Measurements from ENCODE around the gene EDEM2. TPM values are rescaled to one million over a fixed set of nuclear protein-coding genes. Genes with fewer than 3 reads are reported as not detected.
"Not testable (repeated sequence)": the region's sequence is repeated elsewhere in the genome, so short reads cannot be mapped to it uniquely, and the experiment has no call there.

EDEM2 gene
- polyA plus RNA-seq, 1 donor (not counting 4 experiments of a cell fraction or from before 2014, with no cell fraction given), result 15.4 TPM

- dilution Hi-C loops (cut with MboI; ENCODE audit: extremely low pct_ligation_motif_present, low sequenced_read_pairs), result no loop called here
- Histone ChIP-seq H3K9me1 (ENCODE audit: control insufficient read depth, extremely low read depth, insufficient read depth, low read length) (no peaks in the 10 kb centered on the region), H3K36me3 (ENCODE audit: control insufficient read depth in 2 of 2, extremely low read depth in 1 of 2, insufficient read depth in 2 of 2, low read length in 2 of 2) (no peaks in the 10 kb centered on the region), H4K20me1 (ENCODE audit: control insufficient read depth, extremely low read depth, insufficient read depth, low read length) (no peaks in the 10 kb centered on the region), H3K27ac (ENCODE audit: control insufficient read depth, insufficient read depth, low read length) (no peak overlapping the region), H3K4me3 (ENCODE audit: control insufficient read depth in 2 of 3, extremely low read depth in 1 of 3, insufficient read depth in 2 of 3, low read depth in 1 of 3, low read length in 3 of 3) (no peak overlapping the region), H3K4me2 (ENCODE audit: control insufficient read depth, extremely low read depth, insufficient read depth, low read depth, low read length) (no peak overlapping the region), H3K79me2 (ENCODE audit: control insufficient read depth, insufficient read depth, low read length) (peaks cover 2% of the 10 kb centered on the region), H3K27me3 (ENCODE audit: control insufficient read depth, extremely low read depth, insufficient read depth, low read length) (no peaks in the 10 kb centered on the region), H3K9ac (ENCODE audit: control insufficient read depth, extremely low read depth, insufficient read depth, low read length) (no peak overlapping the region), H3K4me1 (ENCODE audit: control insufficient read depth, extremely low read depth, insufficient read depth, low read length) (peaks cover 5% of the 10 kb centered on the region), H2AFZ (ENCODE audit: control insufficient read depth, low read length) (no peak overlapping the region), H3K9me3 (ENCODE audit: control insufficient read depth, low read depth, low read length) (no peaks in the 10 kb centered on the region)
- FAIRE-seq, result no peak
- no peak for TF ChIP-seq CTCF (optimal IDR thresholded peaks at IDR 0.05 in 1 of 3, IDR thresholded peaks at IDR 0.05 in 1 of 3, conservative IDR thresholded peaks at IDR 0.05 in 1 of 3; ENCODE audit: extremely low read depth in 1 of 3, insufficient read depth in 2 of 3, low read length in 3 of 3)
- TF ChIP-seq EZH2 (IDR thresholded peaks at IDR 0.05; ENCODE audit: low read length), result no peak
- no peak for DNase-seq (ENCODE audit: low read depth, low spot score)
Measured at GRCh38 chr20:35151736-35152135, 4.6 kb upstream of the EDEM2 start.

GRCh38 chr20:35150846-35151579 is 3.9 kb upstream of the EDEM2 start:
- H3K4me1 ChIP-seq (ENCODE audit: control insufficient read depth, extremely low read depth, insufficient read depth, low read length), result peaks cover 10% of the 10 kb centered on the region
- no peak for TF ChIP-seq CTCF (optimal IDR thresholded peaks at IDR 0.05 in 1 of 3, IDR thresholded peaks at IDR 0.05 in 1 of 3, conservative IDR thresholded peaks at IDR 0.05 in 1 of 3; ENCODE audit: extremely low read depth in 1 of 3, insufficient read depth in 2 of 3, low read length in 3 of 3)
- no peak for TF ChIP-seq EZH2 (IDR thresholded peaks at IDR 0.05; ENCODE audit: low read length)
- no peak overlapping the region for H2AFZ ChIP-seq (ENCODE audit: control insufficient read depth, low read length)
- H3K36me3 ChIP-seq (ENCODE audit: control insufficient read depth in 2 of 2, extremely low read depth in 1 of 2, insufficient read depth in 2 of 2, low read length in 2 of 2), result no peaks in the 10 kb centered on the region
- FAIRE-seq (no peak), DNase-seq (ENCODE audit: low read depth, low spot score) (no peak)
- peaks cover 7% of the 10 kb centered on the region for H3K79me2 ChIP-seq (ENCODE audit: control insufficient read depth, insufficient read depth, low read length)
- dilution Hi-C loops (cut with MboI; ENCODE audit: extremely low pct_ligation_motif_present, low sequenced_read_pairs), result no loop called here
- no peak overlapping the region for H3K4me2 ChIP-seq (ENCODE audit: control insufficient read depth, extremely low read depth, insufficient read depth, low read depth, low read length)
- no peaks in the 10 kb centered on the region for H3K9me1 ChIP-seq (ENCODE audit: control insufficient read depth, extremely low read depth, insufficient read depth, low read length)
- H3K27ac ChIP-seq (ENCODE audit: control insufficient read depth, insufficient read depth, low read length), result no peak overlapping the region
- H3K9ac ChIP-seq (ENCODE audit: control insufficient read depth, extremely low read depth, insufficient read depth, low read length), result no peak overlapping the region
- no peaks in the 10 kb centered on the region for H3K9me3 ChIP-seq (ENCODE audit: control insufficient read depth, low read depth, low read length)
- no peaks in the 10 kb centered on the region for H4K20me1 ChIP-seq (ENCODE audit: control insufficient read depth, extremely low read depth, insufficient read depth, low read length)
- H3K4me3 ChIP-seq (ENCODE audit: control insufficient read depth in 2 of 3, extremely low read depth in 1 of 3, insufficient read depth in 2 of 3, low read depth in 1 of 3, low read length in 3 of 3), result no peak overlapping the region
- H3K27me3 ChIP-seq (ENCODE audit: control insufficient read depth, extremely low read depth, insufficient read depth, low read length), result no peaks in the 10 kb centered on the region

GRCh38 chr20:35147575-35148071 is 487 bp upstream of the EDEM2 start:
- dilution Hi-C loops (cut with MboI; ENCODE audit: extremely low pct_ligation_motif_present, low sequenced_read_pairs); H4K20me1 ChIP-seq (ENCODE audit: control insufficient read depth, extremely low read depth, insufficient read depth, low read length); H3K9me1 ChIP-seq (ENCODE audit: control insufficient read depth, extremely low read depth, insufficient read depth, low read length); H3K79me2 ChIP-seq (ENCODE audit: control insufficient read depth, insufficient read depth, low read length); H3K27me3 ChIP-seq (ENCODE audit: control insufficient read depth, extremely low read depth, insufficient read depth, low read length); DNase-seq (ENCODE audit: low read depth, low spot score); H3K9me3 ChIP-seq (ENCODE audit: control insufficient read depth, low read depth, low read length); H3K36me3 ChIP-seq (ENCODE audit: control insufficient read depth in 2 of 2, extremely low read depth in 1 of 2, insufficient read depth in 2 of 2, low read length in 2 of 2); FAIRE-seq: not testable (repeated sequence)
- Histone ChIP-seq H3K4me2 (ENCODE audit: control insufficient read depth, extremely low read depth, insufficient read depth, low read depth, low read length) (peak overlapping the region; percentile 93), H3K4me1 (ENCODE audit: control insufficient read depth, extremely low read depth, insufficient read depth, low read length) (peaks cover 15% of the 10 kb centered on the region), H3K27ac (ENCODE audit: control insufficient read depth, insufficient read depth, low read length) (peak overlapping the region; percentile 94), H3K4me3 (ENCODE audit: control insufficient read depth in 2 of 3, extremely low read depth in 1 of 3, insufficient read depth in 2 of 3, low read depth in 1 of 3, low read length in 3 of 3) (peak overlapping the region; percentile 62 to 98 (median 85)), H3K9ac (ENCODE audit: control insufficient read depth, extremely low read depth, insufficient read depth, low read length) (peak overlapping the region; percentile 86), H2AFZ (ENCODE audit: control insufficient read depth, low read length) (peak overlapping the region; percentile 98)

All from keratinocyte (primary cell).